Prostate gland (tissue), 2 donors: ENCODE measurements around the gene LZTS3. TPM values are rescaled to one million over a fixed set of nuclear protein-coding genes. Genes with fewer than 3 reads are reported as not detected.
A peak's percentile ranks its signal among the peaks of the same experiment; 100 is the strongest.
"Not testable (repeated sequence)": the region's sequence is repeated elsewhere in the genome, so short reads cannot be mapped to it uniquely, and the experiment has no call there.

Source experiments
- DNase-seq: peaks from one replicate; pipeline ENCODE4 v3.0.0-alpha.2; 2019; ENCODE audit warnings: low spot score
- H3K27ac ChIP-seq, 2 donors: fragments of 200-600 bp; sonication (generic); 2 replicates each; pipeline ENCODE4 v1.5.1; 2017 to 2019
- H3K27me3 ChIP-seq: fragments of 200-600 bp; sonication (generic); replicated peaks from 2 replicates; pipeline ENCODE4 v1.5.1; 2019; ENCODE audit not compliant: insufficient read depth
- H3K36me3 ChIP-seq, 2 donors: fragments of 200-600 bp; sonication (generic); 1 replicate in 1 of 2; 2 replicates in 1 of 2; pipeline versions ENCODE4 v1.5.1 to v1.8.1; 2017 to 2019
- H3K4me1 ChIP-seq: fragments of 200-600 bp; sonication (generic); replicated peaks from 2 replicates; pipeline ENCODE4 v1.5.1; 2019
- H3K4me3 ChIP-seq, 2 donors: fragments of 200-600 bp; sonication (generic); 2 replicates each; pipeline ENCODE4 v1.5.1; 2017 to 2019
- H3K9me3 ChIP-seq: fragments of 200-600 bp; sonication (generic); 2 replicates; pipeline ENCODE4 v1.5.1; 2017
- CTCF ChIP-seq, 4 experiments: fragments of 200-600 bp in 2 of 4; fragments of 450-650 bp in 2 of 4; sonication (generic) in 2 of 4; IDR thresholded peaks; 1 replicate in 3 of 4; 2 replicates in 1 of 4; pipeline ENCODE4 v1.5.1; 2016 to 2019; ENCODE audit warnings: antibody characterized with exemption in 4 of 4, mild to moderate bottlenecking in 2 of 4, moderate library complexity in 2 of 4
- POLR2A ChIP-seq: fragments of 450-650 bp; IDR thresholded peaks from one replicate; pipeline ENCODE4 v1.6.1; 2016; ENCODE audit warnings: antibody characterized with exemption, mild to moderate bottlenecking
- POLR2AphosphoS5 ChIP-seq: sonication (generic); formaldehyde crosslinking; IDR thresholded peaks from one replicate; pipeline ENCODE4 v1.6.1; 2017; ENCODE audit warnings: antibody characterized with exemption
- WGBS: methylation state at CpG from one replicate; pipeline ENCODE4 v1.1.5; 2018; 5-methylcytosine and 5-hydroxymethylcytosine counted together
- intact Hi-C: fragments of 100-400 bp; cut with DNase I; formaldehyde crosslinking; loops from one replicate; pipeline ENCODE4 v1.14.2; 2022
- total RNA-seq, 2 donors: library from RNA; depleted of rRNA; stranded (reverse); fragments of >200 nt; gene quantifications; one replicate each; pipeline ENCODE4 v1.1.0, GENCODE V29; 2016

The LZTS3 gene
- 10 to 100 TPM; 23.7 to 29.1 TPM for total RNA-seq

- H3K4me1 ChIP-seq = no peaks in the 10 kb centered on the region
- H3K27me3 ChIP-seq = no peaks in the 10 kb centered on the region
- H3K9me3 ChIP-seq = no peaks in the 10 kb centered on the region
- DNase-seq = peak; percentile 39
- WGBS = 0% methylated on average over 30 of the region's 62 CpGs
- no peaks in the 10 kb centered on the region for H3K36me3 ChIP-seq
- intact Hi-C loops = no loop called here
- TF ChIP-seq CTCF (IDR thresholded peaks at IDR 0.05) (no peak), POLR2AphosphoS5 (no peak), POLR2A (no peak)
- H3K4me3 ChIP-seq = peak within 1 kb of the TSS; percentile 67 to 91
- H3K27ac ChIP-seq = peak within 1 kb of the TSS; percentile 73 to 79
These were observed at the start of gene LZTS3 for GRCh38 chr20:3172933-3173609. LZTS3 (minus strand) TSS chr20:3173549; CDS start chr20:3167163, 6,386 bp downstream.

- H3K36me3 ChIP-seq = no peaks in the 10 kb centered on the region
- intact Hi-C loops = no loop called here
- WGBS = 79% methylated on average over 18 of the region's 18 CpGs
- DNase-seq = no peak
- H3K27ac ChIP-seq = no peak overlapping the region
- no peaks in the 10 kb centered on the region for H3K27me3 ChIP-seq
- H3K4me3 ChIP-seq = no peak overlapping the region
- H3K4me1 ChIP-seq = peaks cover 12% of the 10 kb centered on the region
- H3K9me3 ChIP-seq = no peaks in the 10 kb centered on the region
- TF ChIP-seq CTCF (IDR thresholded peaks at IDR 0.05) (no peak), POLR2AphosphoS5 (no peak), POLR2A (no peak)
These were observed 48.3 kb upstream of the LZTS3 start for GRCh38 chr20:3221398-3222226.

- Histone ChIP-seq H3K27ac (peak overlapping the region in 1 of 2 donors; percentile 22), H3K36me3 (no peaks in the 10 kb centered on the region), H3K4me1 (peaks cover 10% of the 10 kb centered on the region), H3K9me3 (no peaks in the 10 kb centered on the region), H3K4me3 (no peak overlapping the region), H3K27me3 (no peaks in the 10 kb centered on the region)
- intact Hi-C loops = loop anchor here (10.0 kb wide), 1 partner anchor 96 kb away; no protein-coding TSS in a partner anchor
- DNase-seq = peak; percentile 25
- TF ChIP-seq POLR2A (no peak), POLR2AphosphoS5 (peak; percentile 12), CTCF (IDR thresholded peaks at IDR 0.05) (peak; percentile 84 to 91 (median 88))
- WGBS = 17% methylated on average over 30 of the region's 30 CpGs
These were observed 45.1 kb upstream of the LZTS3 start for GRCh38 chr20:3218307-3218988.

GRCh38 chr20:3215359-3215917, 42.1 kb upstream of the LZTS3 start:
- not testable (repeated sequence) for H3K4me3 ChIP-seq, H3K36me3 ChIP-seq, H3K9me3 ChIP-seq, H3K27ac ChIP-seq, DNase-seq, H3K27me3 ChIP-seq, H3K4me1 ChIP-seq
- WGBS = 94% methylated on average over 7 of the region's 7 CpGs
- intact Hi-C loops = loop anchor here (10.0 kb wide), 1 partner anchor 99 kb away; no protein-coding TSS in a partner anchor

GRCh38 chr20:3213226-3213625, 39.9 kb upstream of the LZTS3 start:
- intact Hi-C loops = loop anchor here (10.0 kb wide), 1 partner anchor 102 kb away; no protein-coding TSS in a partner anchor
- Histone ChIP-seq H3K4me3 (no peak overlapping the region), H3K4me1 (peaks cover 5% of the 10 kb centered on the region), H3K27me3 (no peaks in the 10 kb centered on the region), H3K27ac (no peak overlapping the region), H3K9me3 (no peaks in the 10 kb centered on the region), H3K36me3 (no peaks in the 10 kb centered on the region)
- 87% methylated on average over 7 of the region's 7 CpGs for WGBS
- no peak for DNase-seq
- no peak for TF ChIP-seq POLR2A
- TF ChIP-seq POLR2AphosphoS5 = no peak
- TF ChIP-seq CTCF (IDR thresholded peaks at IDR 0.05) = no peak
